Left renal cortex interstitium (tissue), 4 donors: ENCODE results near the gene MPP2. TPM values are rescaled to one million over a fixed set of nuclear protein-coding genes. Genes with fewer than 3 reads are reported as not detected.
A peak's percentile ranks its signal among the peaks of the same experiment; 100 is the strongest.
"Not testable (repeated sequence)": the region's sequence is repeated elsewhere in the genome, so short reads cannot be mapped to it uniquely, and the experiment has no call there.

Experiments
- DNase-seq, 4 donors: peaks; one replicate each; pipeline ENCODE4 v3.0.0-alpha.2; 2013; ENCODE audit warnings: low read depth in 4 of 4, low spot score in 2 of 4, missing footprints in 1 of 4
- polyA plus RNA-seq, 4 donors: library from polyadenylated mRNA; unstranded; fragments of 120-200 nt; gene quantifications; one replicate each; pipeline ENCODE4 v1.2.1, GENCODE V29; 2013; ENCODE audit not compliant: insufficient read length in 4 of 4

MPP2 gene
- 1 to 10 TPM; 4.7 to 7.6 (median 7.2) TPM for polyA plus RNA-seq

GRCh38 chr17:43907425-43907981 lies at the start of gene MPP2:
TSS of gene MPP2 (minus strand) at chr17:43907536. CDS start at chr17:43904460, 3,076 bp downstream.
- peak; percentile 76 to 91 (median 86) for DNase-seq

- DNase-seq = no peak
Observed at GRCh38 chr17:43956222-43956621, 48.9 kb upstream of the MPP2 start.

- DNase-seq = no peak
Observed at GRCh38 chr17:43953746-43954145, 46.4 kb upstream of the MPP2 start, which contains the start of gene PYY. TSS of gene PYY (minus strand) at chr17:43953940. CDS start at chr17:43953483, 457 bp downstream.

- DNase-seq = no peak
Observed at GRCh38 chr17:43952724-43953666, 45.7 kb upstream of the MPP2 start.

GRCh38 chr17:43952351-43952723 lies 45.0 kb upstream of the MPP2 start:
- DNase-seq = no peak

- DNase-seq = no peak
Observed at GRCh38 chr17:43951750-43952149, 44.4 kb upstream of the MPP2 start.

GRCh38 chr17:43950554-43950953 lies 43.2 kb upstream of the MPP2 start:
- no peak for DNase-seq

GRCh38 chr17:43949781-43950180 lies 42.4 kb upstream of the MPP2 start:
- no peak for DNase-seq

GRCh38 chr17:43946781-43947180 lies 39.4 kb upstream of the MPP2 start:
- DNase-seq = no peak

- no peak for DNase-seq
Observed at GRCh38 chr17:43945074-43945829, 37.9 kb upstream of the MPP2 start.

- DNase-seq = no peak
Observed at GRCh38 chr17:43942051-43942685, 34.8 kb upstream of the MPP2 start, which contains the start of gene PPY. TSS of gene PPY (minus strand) at chr17:43942476. CDS start at chr17:43941654, 822 bp downstream.

GRCh38 chr17:43940630-43941029 lies 33.3 kb upstream of the MPP2 start:
- DNase-seq = no peak

- DNase-seq = no peak
Observed at GRCh38 chr17:43939886-43940285, 32.5 kb upstream of the MPP2 start.

- not testable (repeated sequence) for DNase-seq
Observed at GRCh38 chr17:43939452-43939851, 32.1 kb upstream of the MPP2 start.

GRCh38 chr17:43938838-43939182 lies 31.5 kb upstream of the MPP2 start:
- no peak for DNase-seq

- no peak for DNase-seq
Observed at GRCh38 chr17:43936434-43936833, 29.1 kb upstream of the MPP2 start.

- no peak for DNase-seq
Observed at GRCh38 chr17:43935926-43936261, 28.6 kb upstream of the MPP2 start.

- DNase-seq = no peak
Observed at GRCh38 chr17:43935204-43935925, 28.0 kb upstream of the MPP2 start.

GRCh38 chr17:43932923-43933322 lies 25.6 kb upstream of the MPP2 start:
- DNase-seq = no peak

GRCh38 chr17:43932357-43932756 lies 25.0 kb upstream of the MPP2 start:
- DNase-seq = no peak
